Dedifferentiated amniotic fluid mesenchymal stem cell (primary cell): Measurements from ENCODE around the gene KCNQ1.

Experiments used
- DNase-seq: peaks from one replicate; pipeline ENCODE4 v3.0.0-alpha.2; 2016; ENCODE audit errors: extremely low spot score

Gene KCNQ1

GRCh38 chr11:2805388-2806056 is 360.7 kb downstream of the KCNQ1 start:
- no peak for DNase-seq

DNA sequence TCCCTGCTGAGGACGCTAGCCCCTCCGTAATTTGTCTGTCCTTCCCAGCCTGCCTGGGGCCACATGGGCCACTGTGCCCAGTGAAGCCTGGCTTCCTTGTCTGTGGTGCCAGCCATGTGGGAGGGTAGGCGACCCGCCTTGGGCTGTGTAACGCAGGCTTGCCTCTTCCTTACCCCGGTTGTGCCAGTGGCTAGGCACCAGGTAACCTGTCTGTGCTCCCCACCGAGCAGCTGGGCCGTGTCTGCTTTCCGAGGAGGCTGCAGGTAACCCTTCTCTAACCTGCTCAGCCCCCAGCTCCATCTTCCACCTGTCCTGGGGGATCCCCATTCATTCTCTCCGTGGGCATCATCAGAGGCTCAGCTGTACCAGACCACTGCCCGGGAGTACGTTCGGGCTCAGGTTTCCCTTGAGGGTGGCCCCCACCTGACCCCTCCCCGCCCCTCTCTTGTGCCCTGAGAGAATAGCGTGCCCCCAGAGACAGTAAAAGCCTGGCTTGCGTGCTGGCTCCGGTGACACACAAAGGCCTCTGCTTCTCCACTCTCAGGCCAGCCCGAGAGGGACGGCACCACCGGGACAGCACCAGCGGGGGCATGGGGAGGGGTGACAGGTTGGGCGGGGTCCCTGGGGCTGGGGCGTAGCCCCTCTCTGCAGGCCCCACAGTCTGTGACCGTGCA is 361.7 kb downstream of the KCNQ1 start:
- no peak for DNase-seq

- no peak for DNase-seq
Observed at GRCh38 chr11:2807025-2807681, 362.3 kb downstream of the KCNQ1 start.

DNA sequence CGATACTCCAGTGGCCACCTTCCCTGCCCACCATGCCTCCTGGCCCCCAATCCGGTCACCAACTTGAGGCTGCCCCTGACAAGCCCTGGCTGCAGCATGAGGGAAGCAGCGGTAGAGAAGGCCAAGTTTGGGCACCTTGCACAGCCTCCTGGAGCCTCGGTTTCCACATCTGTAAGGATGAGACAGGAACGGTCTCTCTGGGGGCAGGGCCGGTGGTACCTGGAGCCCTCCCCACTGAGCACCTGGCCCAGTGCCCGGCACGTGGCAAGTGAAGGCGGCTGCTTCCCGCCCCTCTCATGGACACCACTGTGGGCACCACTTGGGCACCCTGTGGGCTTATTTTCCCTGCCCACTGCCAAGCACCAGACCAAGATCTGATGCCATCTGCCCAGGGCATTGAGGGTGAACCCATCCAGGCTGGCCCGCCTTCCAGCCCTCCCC is 363.0 kb downstream of the KCNQ1 start:
- no peak for DNase-seq

- DNase-seq, result no peak
Observed at GRCh38 chr11:2808850-2809846, 364.3 kb downstream of the KCNQ1 start.

DNA sequence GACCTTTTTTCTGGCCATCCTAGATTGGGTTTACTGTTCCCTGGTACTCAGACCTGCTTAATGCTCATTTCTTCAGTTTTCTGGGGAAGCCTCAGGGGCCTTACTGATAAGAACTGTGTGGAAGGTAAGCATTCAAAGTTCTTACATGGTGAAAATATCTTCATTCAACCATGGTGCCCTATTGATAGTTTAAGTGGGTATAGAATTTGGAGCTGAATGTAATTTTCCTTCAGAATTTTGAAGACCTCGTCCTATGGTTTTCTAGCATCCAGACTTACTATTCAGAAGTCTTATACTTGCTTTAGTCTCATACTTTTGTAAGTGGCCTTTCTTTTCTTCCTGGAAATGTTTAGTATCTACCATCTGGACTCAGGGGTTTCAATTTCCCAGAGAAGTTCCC is 365.0 kb downstream of the KCNQ1 start:
- DNase-seq, result no peak

- DNase-seq, result no peak
Observed at GRCh38 chr11:2810411-2811205, 365.8 kb downstream of the KCNQ1 start.

DNA sequence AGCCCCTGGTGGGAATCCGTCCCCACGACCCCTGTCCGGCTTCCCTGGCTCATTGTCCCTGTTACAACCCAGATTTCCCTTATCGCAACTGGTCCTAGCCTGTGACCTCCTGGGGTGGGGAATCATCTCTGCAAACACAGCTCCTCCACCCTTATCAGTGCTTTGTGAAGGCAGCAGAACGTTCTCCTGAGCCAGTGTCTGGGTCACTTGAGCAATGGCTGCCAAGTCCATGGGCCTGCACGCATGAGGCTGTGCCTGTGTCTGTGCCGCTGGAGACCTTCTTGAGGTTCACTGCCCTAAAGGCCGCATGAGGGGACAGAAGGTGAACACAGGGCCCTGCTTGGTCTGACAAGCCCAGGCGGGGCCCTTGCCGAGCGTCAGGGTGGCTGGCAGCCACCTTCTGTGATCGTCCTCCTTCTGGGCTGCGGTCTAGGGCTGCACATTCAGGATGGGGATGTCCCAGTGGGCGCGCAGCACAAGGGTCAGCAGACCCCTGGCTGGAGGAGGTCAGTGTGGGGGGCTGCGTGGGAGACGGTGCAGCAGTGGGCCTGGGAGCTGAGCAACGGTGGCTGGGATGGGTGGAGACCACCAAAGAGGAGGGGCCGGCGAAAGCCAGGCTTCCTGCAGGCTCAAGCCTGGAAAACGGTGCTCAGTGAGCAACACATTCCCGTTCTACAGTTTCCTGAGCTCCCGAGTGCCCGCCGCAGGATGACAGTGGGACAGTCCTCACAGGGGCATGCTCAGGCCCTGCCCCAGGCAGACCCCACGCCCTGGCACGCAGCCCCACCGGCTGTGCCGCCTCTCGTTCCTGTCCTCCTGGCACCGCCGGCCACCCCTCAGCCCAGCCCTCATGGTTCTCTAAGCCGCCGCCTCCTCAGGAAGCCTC is 366.6 kb downstream of the KCNQ1 start:
- DNase-seq, result no peak

DNA sequence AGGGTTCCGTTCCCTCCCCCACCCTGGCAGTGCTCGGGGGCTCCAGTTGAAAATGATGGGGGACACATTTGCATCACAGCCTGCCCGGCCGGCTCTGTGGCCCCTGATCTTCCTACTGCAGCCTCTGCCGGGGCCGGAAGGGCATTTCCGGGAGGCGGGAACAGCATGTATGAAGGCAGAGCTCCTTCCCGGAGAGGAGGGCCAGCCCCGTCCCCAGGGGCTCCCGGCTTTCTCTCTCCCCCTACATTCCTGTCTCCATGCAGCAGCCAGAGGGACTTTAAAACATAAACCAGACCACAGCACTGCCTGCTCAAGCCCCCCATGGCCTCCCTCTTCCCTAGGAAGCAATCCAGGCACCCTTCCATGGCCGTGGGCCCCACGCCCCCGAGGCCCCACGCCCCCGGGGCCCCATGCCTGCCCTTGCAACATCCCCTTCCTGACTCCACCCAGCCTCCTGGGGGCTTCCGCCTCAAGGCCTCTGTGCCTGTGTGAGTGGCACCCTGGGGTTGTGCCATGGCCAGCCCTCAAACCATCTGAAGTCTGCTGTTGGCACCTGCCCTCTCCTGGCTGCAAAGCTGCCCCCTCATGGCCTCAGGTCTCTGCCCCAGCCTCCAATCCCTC is 367.7 kb downstream of the KCNQ1 start:
- DNase-seq, result no peak

DNA sequence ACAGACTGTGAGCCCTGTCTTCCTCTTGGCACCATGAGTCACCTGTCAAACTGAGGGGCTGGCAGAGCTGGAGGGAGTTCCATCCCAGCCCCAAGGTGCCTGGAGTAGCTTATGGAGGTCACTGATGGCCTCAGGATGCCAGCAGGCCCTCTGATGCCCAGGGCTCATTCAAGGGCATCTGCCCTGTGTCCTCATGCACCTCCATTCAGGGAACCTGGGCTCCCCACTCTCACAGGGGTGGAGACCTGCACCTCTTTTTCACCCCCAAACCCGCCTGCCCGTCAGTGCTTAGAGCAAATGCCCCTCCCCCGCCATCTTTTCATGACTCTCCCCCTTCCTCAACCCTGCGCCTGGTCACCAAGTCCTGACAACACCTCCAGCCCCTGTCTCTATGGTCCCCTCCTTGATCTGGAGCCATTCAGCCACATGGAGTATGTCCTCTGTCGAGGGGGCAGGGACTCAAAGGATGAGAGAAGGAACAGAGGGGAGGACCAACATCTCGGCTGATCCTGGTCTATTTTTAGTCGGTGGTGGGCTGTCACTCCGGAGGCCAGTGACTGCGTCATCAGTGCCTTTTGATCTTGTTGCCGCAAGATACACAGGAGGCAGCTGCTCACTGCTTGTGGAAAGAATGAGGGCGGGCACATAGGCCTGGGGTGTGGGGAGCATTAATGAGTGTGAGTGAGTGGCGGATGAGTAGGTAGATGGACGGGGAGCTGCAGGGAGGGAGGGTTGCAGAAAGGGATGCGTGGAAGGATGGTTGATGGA is 368.5 kb downstream of the KCNQ1 start:
- DNase-seq, result no peak

DNA sequence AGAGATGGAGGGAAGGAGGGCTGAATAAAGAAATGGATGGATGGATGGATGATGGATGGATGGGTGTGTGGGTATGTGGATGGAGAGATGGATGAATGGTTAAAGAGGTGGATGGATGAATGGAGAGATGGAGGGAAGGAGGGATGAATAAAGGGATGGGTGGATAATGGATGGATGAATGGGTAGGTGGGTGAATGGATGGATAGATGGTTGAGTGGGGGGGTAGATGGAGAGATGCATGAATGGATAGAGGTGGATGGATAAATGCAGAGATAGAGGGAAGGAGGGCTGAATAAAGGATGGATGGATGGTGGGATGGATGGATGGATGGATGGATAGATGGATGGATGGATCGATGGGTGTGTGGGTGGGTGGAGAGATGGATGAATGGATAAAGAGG is 369.2 kb downstream of the KCNQ1 start:
- DNase-seq, result no peak

DNA sequence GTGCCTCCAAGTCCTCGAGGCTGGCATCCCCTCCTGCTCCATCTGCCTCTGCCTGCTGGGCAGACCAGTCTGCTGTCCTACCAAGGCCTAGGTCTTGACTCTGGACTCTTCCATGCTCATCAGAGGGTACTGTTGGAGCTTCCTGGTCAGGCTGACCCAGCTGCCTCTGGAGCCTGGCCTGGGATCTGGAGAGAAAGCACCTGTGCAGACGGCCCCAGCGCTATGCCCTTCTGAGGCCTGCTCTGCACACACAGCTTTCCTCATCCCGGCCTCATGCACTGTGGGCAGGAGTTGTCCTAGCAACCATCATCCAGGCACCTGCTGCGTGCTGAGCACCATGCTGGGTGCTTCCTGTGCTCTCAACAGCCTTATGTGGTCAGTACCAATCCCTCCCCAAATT is 369.9 kb downstream of the KCNQ1 start:
- DNase-seq, result no peak

GRCh38 chr11:2815762-2816496 is 371.1 kb downstream of the KCNQ1 start:
- DNase-seq, result no peak

GRCh38 chr11:2816523-2816922 is 371.7 kb downstream of the KCNQ1 start:
- no peak for DNase-seq

DNA sequence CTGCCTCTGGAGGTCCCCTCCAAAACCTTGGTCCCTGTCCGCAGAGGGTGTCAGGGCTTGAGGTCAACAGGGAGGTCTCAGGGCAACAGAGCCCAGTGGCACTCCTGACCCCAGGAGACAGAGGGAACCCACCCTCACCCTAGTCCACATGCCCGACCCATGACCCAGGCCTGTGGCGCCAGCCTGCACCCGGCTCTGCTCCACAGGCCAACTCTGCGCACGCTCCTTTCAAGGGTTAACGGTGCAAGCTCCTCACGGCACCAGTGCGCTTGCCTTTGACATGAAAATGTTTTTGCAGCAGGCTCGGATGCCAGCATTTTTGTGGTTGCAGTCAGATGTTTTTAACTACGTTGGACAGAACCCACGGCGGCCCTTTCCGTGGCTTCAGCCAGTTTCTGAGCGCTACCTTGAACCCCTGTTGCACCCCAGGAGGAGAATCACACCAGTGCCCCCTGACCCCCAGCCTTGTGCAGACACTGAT is 372.2 kb downstream of the KCNQ1 start:
- DNase-seq, result peak; percentile 70

DNA sequence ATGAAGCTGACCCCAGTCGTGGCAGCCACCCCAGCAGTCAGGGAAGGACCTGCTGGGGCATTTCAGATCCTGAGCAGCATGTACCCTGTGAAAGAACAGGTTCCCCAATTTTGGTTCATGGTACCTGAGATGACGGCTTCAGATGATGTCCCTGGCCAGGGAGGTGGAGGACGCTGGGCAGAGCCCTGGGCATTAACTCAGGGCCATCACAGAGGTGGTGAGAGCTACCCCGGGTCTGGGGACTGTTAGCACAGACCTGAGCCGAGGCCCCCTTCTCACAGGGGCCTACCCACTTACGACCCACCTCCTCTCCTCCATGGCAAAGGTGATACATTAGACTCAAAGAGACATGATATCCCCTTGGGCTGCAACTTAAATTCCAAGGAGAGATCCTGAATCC is 372.6 kb downstream of the KCNQ1 start:
- DNase-seq, result no peak

DNA sequence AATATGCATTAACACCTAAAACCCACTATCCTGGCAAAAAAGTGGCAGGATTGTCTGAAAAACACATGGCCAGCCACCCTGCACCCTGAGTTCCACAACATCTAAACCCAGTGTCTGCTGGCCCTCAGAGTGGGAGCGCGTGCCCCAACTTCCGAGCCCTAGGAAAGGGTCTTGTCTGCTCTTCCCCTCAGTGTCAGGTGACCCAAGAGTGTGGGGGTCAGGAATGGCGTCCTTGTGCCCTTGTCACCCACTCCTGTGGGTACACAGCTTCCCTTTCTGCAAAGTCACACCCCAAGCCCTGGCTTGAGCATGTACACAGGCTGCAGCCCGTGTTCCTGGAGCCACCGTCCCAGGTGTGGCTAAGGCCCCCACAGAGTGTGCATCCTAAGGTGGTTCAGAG is 373.2 kb downstream of the KCNQ1 start:
- DNase-seq, result no peak

DNA sequence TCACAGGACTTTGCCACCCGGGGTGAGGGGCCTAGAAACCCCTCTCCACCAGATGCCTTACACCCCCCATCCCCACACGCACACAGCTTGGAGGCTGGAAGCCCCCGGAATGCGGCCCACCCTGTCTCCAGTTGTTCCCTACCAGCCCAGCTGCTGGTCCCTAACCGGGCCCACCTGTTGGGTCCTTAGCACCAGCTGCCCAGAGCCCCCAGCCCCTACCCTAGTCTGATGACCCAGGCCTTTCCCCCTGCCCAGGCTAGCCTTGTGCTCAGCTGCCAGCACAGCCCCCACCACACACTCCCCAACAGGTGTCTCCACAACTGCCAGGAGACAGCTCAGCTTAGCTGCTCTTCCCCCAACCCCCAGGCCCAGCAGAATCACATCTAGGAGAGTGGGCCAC is 373.7 kb downstream of the KCNQ1 start:
- no peak for DNase-seq
